Neural crest cell (in vitro differentiated cells): ENCODE results near the gene IL1R1. TPM values are rescaled to one million over a fixed set of nuclear protein-coding genes. Genes with fewer than 3 reads are reported as not detected.

ENCODE experiments used
- DNase-seq: peaks from one replicate; pipeline ENCODE4 v3.0.0; 2021; ENCODE audit warnings: low read depth, mixed read lengths, low spot score
- H3K27ac Mint-ChIP-seq: one replicate; pipeline ENCODE4 v1.8.0; 2021; ENCODE audit warnings: mild to moderate bottlenecking, mixed read lengths; ENCODE audit not compliant: unreplicated experiment
- H3K27me3 Mint-ChIP-seq: 2 replicates; pipeline ENCODE4 v1.8.0; 2021; ENCODE audit warnings: low read depth, mild to moderate bottlenecking, mixed read lengths
- H3K36me3 Mint-ChIP-seq: 2 replicates; pipeline ENCODE4 v1.8.0; 2021; ENCODE audit warnings: low read depth, mild to moderate bottlenecking, mixed read lengths
- H3K4me1 Mint-ChIP-seq: 2 replicates; pipeline ENCODE4 v1.8.0; 2021; ENCODE audit warnings: mixed read lengths
- H3K4me3 Mint-ChIP-seq: one replicate; pipeline ENCODE4 v1.8.0; 2021; ENCODE audit warnings: mild to moderate bottlenecking, mixed read lengths
- H3K9me3 Mint-ChIP-seq: 2 replicates; pipeline ENCODE4 v1.8.0; 2021; ENCODE audit warnings: mixed read lengths
- long read RNA-seq: library from polyadenylated mRNA; unstranded; transcript quantifications from one replicate; pipeline ENCODE4 v2.0.0, GENCODE V29; 2020
- total RNA-seq: library from RNA; stranded (reverse); gene quantifications from 2 replicates; pipeline ENCODE4 v1.2.1, GENCODE V29; 2021
- TF ChIP-seq, protein P1 (sequence below): fragments of 200-600 bp; sonication (generic); conservative IDR thresholded peaks from 2 replicates; pipeline ENCODE4 v1.5.0; 2021; ENCODE audit warnings: antibody characterized with exemption, mild to moderate bottlenecking

IL1R1 gene, protein sequence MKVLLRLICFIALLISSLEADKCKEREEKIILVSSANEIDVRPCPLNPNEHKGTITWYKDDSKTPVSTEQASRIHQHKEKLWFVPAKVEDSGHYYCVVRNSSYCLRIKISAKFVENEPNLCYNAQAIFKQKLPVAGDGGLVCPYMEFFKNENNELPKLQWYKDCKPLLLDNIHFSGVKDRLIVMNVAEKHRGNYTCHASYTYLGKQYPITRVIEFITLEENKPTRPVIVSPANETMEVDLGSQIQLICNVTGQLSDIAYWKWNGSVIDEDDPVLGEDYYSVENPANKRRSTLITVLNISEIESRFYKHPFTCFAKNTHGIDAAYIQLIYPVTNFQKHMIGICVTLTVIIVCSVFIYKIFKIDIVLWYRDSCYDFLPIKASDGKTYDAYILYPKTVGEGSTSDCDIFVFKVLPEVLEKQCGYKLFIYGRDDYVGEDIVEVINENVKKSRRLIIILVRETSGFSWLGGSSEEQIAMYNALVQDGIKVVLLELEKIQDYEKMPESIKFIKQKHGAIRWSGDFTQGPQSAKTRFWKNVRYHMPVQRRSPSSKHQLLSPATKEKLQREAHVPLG
- total RNA-seq = 0.14 TPM in 1 of 2 replicates, not detected in the other
- long read RNA-seq = 0 reads

DNA sequence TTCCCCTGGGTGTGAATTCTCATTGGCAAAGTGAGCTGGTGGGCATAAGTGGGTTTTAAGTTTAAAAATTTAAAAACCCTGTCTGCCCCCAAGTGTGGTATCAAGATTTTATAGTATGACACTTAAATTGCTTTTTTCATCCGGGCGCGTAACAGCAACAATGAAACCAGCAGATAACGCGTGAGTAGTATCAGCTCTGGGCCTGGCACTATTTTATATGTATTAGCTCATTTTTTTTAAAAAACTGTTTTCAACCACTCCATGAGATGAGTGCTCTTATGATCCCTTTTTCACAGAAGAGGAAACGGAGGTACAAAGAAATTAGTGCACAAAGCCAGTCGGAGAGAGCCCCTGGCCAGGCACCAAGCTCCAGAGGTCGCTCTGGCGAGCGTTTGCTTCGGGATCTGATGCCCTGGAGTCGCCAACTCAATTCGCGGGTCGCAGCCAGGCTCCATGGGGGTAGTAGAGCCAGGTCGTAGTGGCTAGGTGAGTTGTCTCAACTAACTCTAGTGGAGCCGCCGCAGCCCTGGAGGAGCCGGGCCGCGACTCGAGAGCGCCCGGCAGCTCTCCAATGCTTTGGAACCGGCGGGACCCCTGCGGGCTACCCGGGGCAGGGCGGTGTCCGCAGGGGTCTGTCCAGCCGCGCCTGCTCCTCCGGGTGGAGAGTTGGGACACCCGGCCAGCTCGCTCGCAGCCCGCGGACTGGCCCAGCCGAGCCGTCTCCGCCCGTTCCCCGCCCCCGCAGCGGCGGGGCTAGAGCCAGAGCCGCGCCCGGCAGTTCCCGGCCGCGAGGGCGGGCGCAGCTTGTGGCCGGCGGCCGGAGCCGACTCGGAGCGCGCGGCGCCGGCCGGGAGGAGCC lies at the start of gene IL1R1:
IL1R1 (plus strand) TSS at position 777 of the 859 bp plus-strand sequence. CDS start 14,979 bp downstream, outside the sequence.
- TF ChIP-seq, protein P1, sequence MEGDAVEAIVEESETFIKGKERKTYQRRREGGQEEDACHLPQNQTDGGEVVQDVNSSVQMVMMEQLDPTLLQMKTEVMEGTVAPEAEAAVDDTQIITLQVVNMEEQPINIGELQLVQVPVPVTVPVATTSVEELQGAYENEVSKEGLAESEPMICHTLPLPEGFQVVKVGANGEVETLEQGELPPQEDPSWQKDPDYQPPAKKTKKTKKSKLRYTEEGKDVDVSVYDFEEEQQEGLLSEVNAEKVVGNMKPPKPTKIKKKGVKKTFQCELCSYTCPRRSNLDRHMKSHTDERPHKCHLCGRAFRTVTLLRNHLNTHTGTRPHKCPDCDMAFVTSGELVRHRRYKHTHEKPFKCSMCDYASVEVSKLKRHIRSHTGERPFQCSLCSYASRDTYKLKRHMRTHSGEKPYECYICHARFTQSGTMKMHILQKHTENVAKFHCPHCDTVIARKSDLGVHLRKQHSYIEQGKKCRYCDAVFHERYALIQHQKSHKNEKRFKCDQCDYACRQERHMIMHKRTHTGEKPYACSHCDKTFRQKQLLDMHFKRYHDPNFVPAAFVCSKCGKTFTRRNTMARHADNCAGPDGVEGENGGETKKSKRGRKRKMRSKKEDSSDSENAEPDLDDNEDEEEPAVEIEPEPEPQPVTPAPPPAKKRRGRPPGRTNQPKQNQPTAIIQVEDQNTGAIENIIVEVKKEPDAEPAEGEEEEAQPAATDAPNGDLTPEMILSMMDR = no peak
- Mint-ChIP-seq H3K36me3 (peaks cover 2% of the 10 kb centered on the region), H3K9me3 (peaks cover 2% of the 10 kb centered on the region), H3K27ac (no peak within 1 kb of the TSS), H3K4me3 (peak within 1 kb of the TSS; percentile 79), H3K4me1 (peaks cover 9% of the 10 kb centered on the region), H3K27me3 (peaks cover 58% of the 10 kb centered on the region)
- peak; percentile 33 for DNase-seq

DNA sequence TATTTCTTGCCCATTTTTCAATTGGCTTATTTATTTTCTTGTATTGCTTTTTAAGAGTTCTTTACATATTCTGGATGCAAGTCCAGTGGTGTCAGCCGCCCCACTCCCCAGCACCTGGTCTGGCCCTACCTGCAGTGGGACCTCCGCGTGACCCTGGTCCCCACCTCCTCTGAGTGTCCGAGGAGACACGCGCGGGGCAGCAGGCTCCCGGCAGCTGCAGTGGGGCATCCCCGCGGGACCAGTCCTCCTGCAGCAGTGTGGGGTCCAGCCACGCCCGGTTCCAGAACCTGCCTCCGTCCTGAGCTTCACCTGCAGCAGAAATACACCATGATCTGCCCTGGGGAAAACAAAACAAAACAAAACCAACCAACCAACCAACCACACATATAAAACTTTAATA lies 48.9 kb upstream of the IL1R1 start:
- no peak for DNase-seq
- no peaks in the 10 kb centered on the region for H3K27me3 Mint-ChIP-seq
- no peak overlapping the region for H3K4me3 Mint-ChIP-seq
- no peak overlapping the region for H3K27ac Mint-ChIP-seq
- TF ChIP-seq, protein P1 = no peak
- H3K4me1 Mint-ChIP-seq = no peaks in the 10 kb centered on the region
- no peaks in the 10 kb centered on the region for H3K36me3 Mint-ChIP-seq
- peaks cover 12% of the 10 kb centered on the region for H3K9me3 Mint-ChIP-seq

DNA sequence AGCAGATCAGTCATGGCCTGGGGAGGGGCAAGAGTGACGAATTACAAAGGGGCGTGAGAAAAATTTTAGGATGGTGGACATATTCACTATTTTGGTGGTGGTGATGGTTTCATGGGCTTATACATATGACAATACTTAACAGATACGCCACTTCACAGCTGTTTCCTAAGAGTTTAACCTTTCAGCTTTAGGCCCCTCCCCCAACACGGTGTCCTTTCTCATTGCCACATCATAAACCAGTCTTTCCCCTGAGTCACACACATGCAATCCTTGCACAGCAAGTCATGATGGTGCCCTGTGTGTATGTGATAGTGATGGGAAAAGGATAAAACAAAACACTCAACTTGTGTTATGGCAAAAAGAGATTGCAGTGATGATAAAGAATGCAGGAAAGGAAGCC lies 47.6 kb upstream of the IL1R1 start:
- Mint-ChIP-seq H3K27ac (no peak overlapping the region), H3K27me3 (no peaks in the 10 kb centered on the region), H3K9me3 (peaks cover 11% of the 10 kb centered on the region), H3K4me3 (no peak overlapping the region), H3K36me3 (no peaks in the 10 kb centered on the region), H3K4me1 (no peaks in the 10 kb centered on the region)
- TF ChIP-seq, protein P1 = no peak
- no peak for DNase-seq

DNA sequence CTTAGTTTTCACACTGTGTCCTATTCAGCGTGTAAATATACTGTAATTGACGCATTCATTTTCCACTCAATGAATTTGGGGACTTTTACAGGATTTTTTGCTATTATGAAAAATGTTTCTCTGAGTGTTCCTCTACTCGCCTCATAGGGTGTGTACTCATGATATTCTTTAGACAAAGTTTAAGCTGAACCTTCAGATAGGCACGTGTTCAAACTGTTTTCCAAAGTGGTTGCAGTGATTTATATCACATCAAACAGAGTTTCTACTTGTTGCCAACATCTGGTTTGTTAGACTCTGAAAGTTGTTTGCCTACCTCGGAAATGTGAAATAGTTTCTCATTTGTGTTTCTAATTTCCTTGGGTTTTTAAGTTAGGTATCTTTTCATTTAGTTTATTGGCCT lies 46.4 kb upstream of the IL1R1 start:
- no peaks in the 10 kb centered on the region for H3K36me3 Mint-ChIP-seq
- TF ChIP-seq, protein P1 = no peak
- no peaks in the 10 kb centered on the region for H3K4me1 Mint-ChIP-seq
- no peak overlapping the region for H3K4me3 Mint-ChIP-seq
- H3K27me3 Mint-ChIP-seq = no peaks in the 10 kb centered on the region
- H3K9me3 Mint-ChIP-seq = peaks cover 8% of the 10 kb centered on the region
- no peak for DNase-seq
- no peak overlapping the region for H3K27ac Mint-ChIP-seq

DNA sequence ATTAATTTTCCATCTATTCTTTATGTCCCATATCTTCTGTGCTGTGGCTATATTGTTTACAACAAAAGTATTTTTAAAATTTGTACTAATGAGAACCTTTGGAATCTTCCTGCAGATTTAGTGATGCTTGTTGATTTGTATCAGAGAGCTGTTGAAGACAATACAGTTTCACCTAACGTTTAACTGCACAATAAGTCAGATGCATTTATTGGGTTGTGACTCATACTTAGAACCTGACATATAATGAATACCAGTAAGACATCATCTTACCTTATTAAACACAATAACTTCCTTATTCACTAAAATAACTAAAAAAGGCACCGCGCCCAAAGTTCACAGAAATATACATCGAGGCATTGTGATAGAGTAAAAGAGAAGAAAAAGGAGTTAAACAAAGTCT lies 43.8 kb upstream of the IL1R1 start:
- TF ChIP-seq, protein P1 = no peak

More for the DNA sequence above, 43.8 kb upstream of the IL1R1 start:
- H3K4me1 Mint-ChIP-seq = no peaks in the 10 kb centered on the region
- H3K27ac Mint-ChIP-seq = no peak overlapping the region
- no peaks in the 10 kb centered on the region for H3K27me3 Mint-ChIP-seq
- H3K4me3 Mint-ChIP-seq = no peak overlapping the region
- no peaks in the 10 kb centered on the region for H3K36me3 Mint-ChIP-seq
- H3K9me3 Mint-ChIP-seq = peaks cover 8% of the 10 kb centered on the region
- no peak for DNase-seq
